ENCODE measurements around the gene GABRB1.

Gene GABRB1

DNA sequence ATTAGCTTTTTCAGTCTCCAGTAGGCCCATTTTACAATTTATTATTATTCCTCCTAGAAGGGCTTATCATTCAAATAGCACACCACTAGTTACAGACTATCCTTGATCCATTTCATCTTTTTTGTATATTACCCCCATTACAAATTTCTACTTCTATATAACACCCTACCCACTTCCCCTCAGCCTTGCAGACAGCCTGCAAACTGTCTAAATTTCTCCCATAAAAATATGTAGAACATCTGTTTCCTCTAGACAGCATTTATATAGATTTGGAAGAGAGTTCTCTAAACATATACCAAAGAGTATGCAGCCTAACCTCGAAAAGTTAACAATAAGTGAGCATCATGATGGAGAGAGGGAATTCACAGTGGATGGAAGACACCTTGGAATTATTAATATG lies 401.4 kb downstream of the GABRB1 start:
- Histone ChIP-seq H2AFZ (ENCODE audit: low read length) (no peak overlapping the region), H3K9me3 (ENCODE audit: low read length) (no peaks in the 10 kb centered on the region), H3K4me1 (ENCODE audit: insufficient read depth, low read length, severe bottlenecking) (no peaks in the 10 kb centered on the region), H3F3A (ENCODE audit: insufficient read depth, low read length) (no peaks in the 10 kb centered on the region), H3K27ac (ENCODE audit: low read depth, low read length, poor library complexity, severe bottlenecking) (no peak overlapping the region), H3K27me3 (ENCODE audit: insufficient read depth, low read length) (no peaks in the 10 kb centered on the region; the same call in 1 of the 2 replicates), H3K9me2 (ENCODE audit: low read depth, low read length) (no peaks in the 10 kb centered on the region), H3K4me2 (ENCODE audit: low read length) (no peak overlapping the region), H3K79me2 (ENCODE audit: insufficient read depth, low read length) (no peaks in the 10 kb centered on the region), H3K36me3 (ENCODE audit: insufficient read depth, low read length) (no peaks in the 10 kb centered on the region), H3K4me3 (ENCODE audit: low read depth, low read length, poor library complexity, severe bottlenecking) (no peak overlapping the region), H3K9ac (ENCODE audit: low read length) (no peak overlapping the region), H4K20me1 (ENCODE audit: insufficient read depth, low read length) (no peaks in the 10 kb centered on the region)
- TF ChIP-seq, protein P1, sequence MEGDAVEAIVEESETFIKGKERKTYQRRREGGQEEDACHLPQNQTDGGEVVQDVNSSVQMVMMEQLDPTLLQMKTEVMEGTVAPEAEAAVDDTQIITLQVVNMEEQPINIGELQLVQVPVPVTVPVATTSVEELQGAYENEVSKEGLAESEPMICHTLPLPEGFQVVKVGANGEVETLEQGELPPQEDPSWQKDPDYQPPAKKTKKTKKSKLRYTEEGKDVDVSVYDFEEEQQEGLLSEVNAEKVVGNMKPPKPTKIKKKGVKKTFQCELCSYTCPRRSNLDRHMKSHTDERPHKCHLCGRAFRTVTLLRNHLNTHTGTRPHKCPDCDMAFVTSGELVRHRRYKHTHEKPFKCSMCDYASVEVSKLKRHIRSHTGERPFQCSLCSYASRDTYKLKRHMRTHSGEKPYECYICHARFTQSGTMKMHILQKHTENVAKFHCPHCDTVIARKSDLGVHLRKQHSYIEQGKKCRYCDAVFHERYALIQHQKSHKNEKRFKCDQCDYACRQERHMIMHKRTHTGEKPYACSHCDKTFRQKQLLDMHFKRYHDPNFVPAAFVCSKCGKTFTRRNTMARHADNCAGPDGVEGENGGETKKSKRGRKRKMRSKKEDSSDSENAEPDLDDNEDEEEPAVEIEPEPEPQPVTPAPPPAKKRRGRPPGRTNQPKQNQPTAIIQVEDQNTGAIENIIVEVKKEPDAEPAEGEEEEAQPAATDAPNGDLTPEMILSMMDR (IDR thresholded peaks at IDR 0.05; ENCODE audit: low read length), result no peak
- no peak for TF ChIP-seq EZH2 (IDR thresholded peaks at IDR 0.05; ENCODE audit: borderline replicate concordance, low read length)

DNA sequence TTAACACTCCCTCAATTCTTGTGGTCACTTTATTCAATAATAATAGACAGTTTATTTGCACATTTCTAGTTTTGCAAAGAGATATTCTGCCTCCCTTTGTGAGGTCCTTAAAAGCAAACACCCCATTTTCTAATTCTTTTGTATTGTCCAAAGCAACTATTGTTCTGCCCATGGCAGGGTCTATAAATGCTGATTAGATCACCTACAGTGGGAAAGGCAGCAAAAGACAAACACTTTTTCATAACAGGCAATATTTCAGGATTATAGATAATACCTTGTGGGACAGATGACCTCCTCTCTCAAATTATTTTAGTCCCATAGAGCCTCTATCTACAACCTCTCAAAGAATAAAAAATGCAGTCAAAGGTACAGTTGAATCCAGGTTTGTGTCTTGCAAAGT lies 403.6 kb downstream of the GABRB1 start:
- Histone ChIP-seq H2AFZ (ENCODE audit: low read length) (no peak overlapping the region), H3K79me2 (ENCODE audit: insufficient read depth, low read length) (no peaks in the 10 kb centered on the region), H3K4me3 (ENCODE audit: low read depth, low read length, poor library complexity, severe bottlenecking) (no peak overlapping the region), H3F3A (ENCODE audit: insufficient read depth, low read length) (no peaks in the 10 kb centered on the region), H3K4me2 (ENCODE audit: low read length) (no peak overlapping the region), H3K27me3 (ENCODE audit: insufficient read depth, low read length) (no peaks in the 10 kb centered on the region; the same call in 1 of the 2 replicates), H3K36me3 (ENCODE audit: insufficient read depth, low read length) (no peaks in the 10 kb centered on the region), H3K9ac (ENCODE audit: low read length) (no peak overlapping the region), H3K9me3 (ENCODE audit: low read length) (no peaks in the 10 kb centered on the region), H3K4me1 (ENCODE audit: insufficient read depth, low read length, severe bottlenecking) (no peaks in the 10 kb centered on the region), H4K20me1 (ENCODE audit: insufficient read depth, low read length) (no peaks in the 10 kb centered on the region), H3K9me2 (ENCODE audit: low read depth, low read length) (no peaks in the 10 kb centered on the region), H3K27ac (ENCODE audit: low read depth, low read length, poor library complexity, severe bottlenecking) (no peak overlapping the region)
- TF ChIP-seq, protein P1 (IDR thresholded peaks at IDR 0.05; ENCODE audit: low read length), result no peak
- no peak for TF ChIP-seq EZH2 (IDR thresholded peaks at IDR 0.05; ENCODE audit: borderline replicate concordance, low read length)

DNA sequence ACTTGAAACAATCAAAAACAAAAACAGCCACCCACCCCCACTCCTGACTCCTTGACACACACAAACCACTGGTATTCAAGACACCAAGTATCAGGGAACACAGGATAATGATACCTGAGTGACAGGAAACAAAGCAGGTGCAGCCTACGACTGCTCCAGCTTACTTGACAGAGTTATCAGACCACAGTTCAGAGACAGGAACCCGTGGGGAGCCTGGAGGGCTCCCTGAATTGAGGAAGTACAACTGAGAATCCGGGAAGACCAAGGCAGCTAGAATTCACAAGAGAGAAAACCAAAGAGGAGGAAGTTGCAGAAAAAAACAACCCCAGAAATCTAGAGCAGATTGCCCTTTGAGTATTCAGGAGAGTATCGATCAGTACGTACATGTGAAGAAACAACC lies 411.6 kb downstream of the GABRB1 start:
- H3K9me2 ChIP-seq (ENCODE audit: low read depth, low read length), result no peaks in the 10 kb centered on the region
- no peaks in the 10 kb centered on the region for H3K4me1 ChIP-seq (ENCODE audit: insufficient read depth, low read length, severe bottlenecking)
- H3K27ac ChIP-seq (ENCODE audit: low read depth, low read length, poor library complexity, severe bottlenecking), result no peak overlapping the region
- H3K4me2 ChIP-seq (ENCODE audit: low read length), result no peak overlapping the region
- TF ChIP-seq, protein P1 (IDR thresholded peaks at IDR 0.05; ENCODE audit: low read length), result no peak
- no peak for TF ChIP-seq EZH2 (IDR thresholded peaks at IDR 0.05; ENCODE audit: borderline replicate concordance, low read length)
- no peaks in the 10 kb centered on the region for H3K9me3 ChIP-seq (ENCODE audit: low read length)
- H3K36me3 ChIP-seq (ENCODE audit: insufficient read depth, low read length), result no peaks in the 10 kb centered on the region
- H4K20me1 ChIP-seq (ENCODE audit: insufficient read depth, low read length), result no peaks in the 10 kb centered on the region
- no peaks in the 10 kb centered on the region for H3F3A ChIP-seq (ENCODE audit: insufficient read depth, low read length)
- H2AFZ ChIP-seq (ENCODE audit: low read length), result no peak overlapping the region
- H3K79me2 ChIP-seq (ENCODE audit: insufficient read depth, low read length), result no peaks in the 10 kb centered on the region
- no peaks in the 10 kb centered on the region for H3K27me3 ChIP-seq (ENCODE audit: insufficient read depth, low read length)
- no peak overlapping the region for H3K4me3 ChIP-seq (ENCODE audit: low read depth, low read length, poor library complexity, severe bottlenecking)
- no peak overlapping the region for H3K9ac ChIP-seq (ENCODE audit: low read length)
